ENCODE data around the gene IL22. TPM values are rescaled to one million over a fixed set of nuclear protein-coding genes. Genes with fewer than 3 reads are reported as not detected.

Gene IL22
- total RNA-seq, 1 experiment from 2014 or later: not detected

DNA sequence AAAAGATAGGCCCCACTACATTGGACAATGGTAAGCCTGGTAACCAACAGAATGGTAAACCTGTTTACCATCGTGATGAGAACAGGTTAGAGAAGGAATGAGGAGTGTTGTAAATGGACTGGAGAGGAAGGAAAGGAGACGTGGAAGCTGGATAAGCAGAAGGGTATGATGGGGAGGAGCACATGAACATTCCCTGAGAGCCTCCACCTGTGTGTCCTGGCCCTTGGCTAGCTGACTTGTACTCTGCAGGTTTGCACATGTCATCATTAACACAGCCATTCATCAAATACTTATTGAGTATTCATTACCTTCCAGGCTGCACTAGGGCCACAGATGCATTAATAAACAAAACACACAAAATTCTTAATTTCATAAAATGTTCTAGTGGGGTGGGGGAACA lies 23.4 kb downstream of the IL22 start:
- no peak for DNase-seq (ENCODE audit: low read depth)

GRCh38 chr12:68227356-68227755 lies 26.0 kb downstream of the IL22 start:
- peak; percentile 30 for DNase-seq (ENCODE audit: low read depth)

- no peak for DNase-seq (ENCODE audit: low read depth)
These were observed 27.6 kb downstream of the IL22 start, which contains the start of gene IL26 for GRCh38 chr12:68225576-68226476. Gene IL26 (minus strand): TSS chr12:68225810. CDS start chr12:68225756, 54 bp downstream.

- DNase-seq (ENCODE audit: low read depth): peak; percentile 82
These were observed 28.7 kb downstream of the IL22 start for GRCh38 chr12:68224613-68225285.

DNA sequence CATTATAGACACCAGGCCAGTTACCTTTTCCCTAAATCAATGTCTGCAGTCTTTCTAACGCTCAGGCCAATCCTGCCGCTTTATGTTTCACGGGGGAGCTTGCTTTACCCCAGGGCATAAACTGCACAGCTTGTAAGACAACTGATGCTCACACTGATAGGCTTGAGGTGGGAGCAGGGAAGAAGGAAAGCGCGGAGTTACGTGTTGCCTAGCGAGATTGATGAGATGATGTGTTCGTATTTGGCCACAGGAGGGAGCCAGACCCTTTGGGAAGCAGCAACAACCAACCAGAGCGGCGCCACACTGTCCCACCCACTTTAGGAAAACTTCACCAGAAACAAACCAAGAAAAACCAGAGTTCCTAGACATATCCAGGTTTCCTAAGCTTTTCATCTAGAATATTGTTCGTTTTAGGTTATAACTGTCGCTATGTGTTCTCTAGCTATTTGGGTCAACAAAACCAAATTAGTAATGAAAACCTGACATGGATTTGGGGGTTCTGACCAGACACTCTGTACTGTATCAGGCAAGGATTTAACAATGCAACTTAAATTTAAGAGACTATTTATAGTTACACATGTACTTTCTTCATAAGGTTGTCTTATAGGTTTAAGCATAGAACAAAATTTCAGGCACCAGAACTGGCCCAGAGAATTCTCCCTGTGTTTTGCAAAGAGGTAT lies 30.2 kb downstream of the IL22 start:
- DNase-seq (ENCODE audit: low read depth): peak; percentile 84

DNA sequence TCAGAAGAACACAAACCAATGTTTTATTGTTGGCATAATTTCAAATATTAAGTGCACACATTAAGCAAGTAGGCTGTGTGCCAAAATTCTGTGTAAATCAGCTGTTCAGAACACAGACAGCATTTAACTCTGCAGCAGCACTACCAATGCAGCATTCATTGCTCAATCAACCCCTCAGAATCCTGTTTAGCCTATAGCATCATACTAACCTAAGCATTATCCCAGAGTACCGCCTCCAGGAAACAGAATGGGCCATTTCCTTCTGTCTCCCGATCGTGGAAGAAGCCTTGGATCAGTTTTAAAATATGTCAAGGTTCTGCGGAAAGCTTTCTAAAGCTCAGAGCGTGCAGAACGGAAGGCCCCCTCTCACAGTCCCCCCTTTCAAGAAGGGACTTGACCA lies 31.1 kb downstream of the IL22 start:
- DNase-seq (ENCODE audit: low read depth): no peak

- no peak for DNase-seq (ENCODE audit: low read depth)
These were observed 31.9 kb downstream of the IL22 start for GRCh38 chr12:68221497-68221896.

GRCh38 chr12:68210875-68211274 lies 42.5 kb downstream of the IL22 start:
- no peak for DNase-seq (ENCODE audit: low read depth)

- DNase-seq (ENCODE audit: low read depth): peak; percentile 9
These were observed 44.2 kb downstream of the IL22 start for GRCh38 chr12:68209048-68209728.

DNA sequence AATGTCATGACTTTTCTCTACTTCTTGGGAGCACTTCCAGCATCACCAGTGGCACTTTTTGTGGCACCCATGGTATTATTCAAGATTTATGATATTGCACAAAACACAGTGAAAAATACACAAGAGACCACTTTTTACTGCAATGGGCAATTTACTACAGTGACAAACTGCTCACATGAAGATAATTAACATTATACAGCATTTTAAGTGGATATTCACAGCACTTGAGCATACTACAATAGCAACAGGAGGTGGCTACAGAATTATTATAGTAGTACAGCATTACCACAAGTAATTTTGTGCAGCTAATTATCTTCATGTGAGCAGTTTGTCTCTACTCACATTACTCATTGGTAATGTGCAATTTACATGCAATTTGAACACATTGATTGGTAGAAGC lies 46.1 kb downstream of the IL22 start:
- DNase-seq (ENCODE audit: low read depth): no peak

DNA sequence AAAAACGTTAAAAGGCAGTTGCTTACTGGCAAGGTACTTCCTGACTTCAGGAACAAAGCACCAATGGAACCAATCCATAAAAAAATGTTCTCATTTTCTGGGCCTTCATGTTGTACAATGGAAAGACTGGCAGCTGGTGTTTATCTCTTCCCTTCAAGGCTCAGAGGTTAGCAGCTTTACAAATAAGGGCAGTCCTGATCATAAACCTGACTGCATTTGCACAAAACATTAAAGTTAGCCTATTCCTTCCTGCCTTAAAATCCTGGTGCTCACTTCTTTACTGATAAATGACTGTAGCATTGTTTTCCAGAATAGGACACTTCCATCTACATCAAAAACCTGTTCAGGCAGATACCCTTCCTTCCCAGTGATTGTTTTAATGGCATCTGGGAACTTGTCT lies 47.0 kb downstream of the IL22 start:
- no peak for DNase-seq (ENCODE audit: low read depth)

DNA sequence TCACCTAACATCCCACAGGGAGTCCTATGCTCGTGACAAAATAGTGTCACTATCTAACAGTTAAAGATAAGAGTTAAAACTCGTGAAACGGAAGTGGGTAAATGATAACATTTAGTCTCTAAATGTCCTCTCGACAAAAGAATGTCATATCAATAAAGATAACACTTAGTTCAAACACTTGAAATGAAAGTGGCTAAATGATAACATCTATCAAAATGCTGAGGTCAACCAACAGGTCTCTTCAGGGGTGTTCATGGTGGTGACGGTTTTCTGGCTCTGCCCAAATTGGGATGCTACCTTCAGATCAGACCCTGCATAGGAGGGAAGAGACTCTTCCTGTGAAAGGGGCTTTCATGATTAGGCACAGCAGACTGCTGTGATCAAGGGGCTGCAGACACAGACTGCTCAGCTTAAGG lies 49.9 kb downstream of the IL22 start:
- DNase-seq (ENCODE audit: low read depth): no peak

DNA sequence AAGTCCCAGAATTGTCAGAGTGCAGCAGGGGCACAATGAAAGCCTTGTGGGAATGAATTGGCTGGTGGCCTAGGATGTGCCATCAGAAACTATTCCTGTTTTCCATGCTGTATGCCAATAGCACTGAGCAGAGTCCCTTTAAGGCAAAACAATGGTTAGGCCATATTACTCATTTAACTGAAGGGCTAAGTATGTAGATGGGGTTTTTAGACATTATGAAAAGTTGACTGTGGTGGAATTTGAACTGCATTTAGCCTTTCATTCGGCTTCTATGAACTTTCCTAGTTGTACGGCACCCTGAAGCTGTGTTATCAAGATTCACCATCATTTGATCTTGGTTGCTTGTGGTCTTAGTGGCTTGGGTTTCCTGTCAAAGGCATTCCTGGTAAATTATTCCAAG lies 52.5 kb downstream of the IL22 start:
- DNase-seq (ENCODE audit: low read depth): peak; percentile 94

DNA sequence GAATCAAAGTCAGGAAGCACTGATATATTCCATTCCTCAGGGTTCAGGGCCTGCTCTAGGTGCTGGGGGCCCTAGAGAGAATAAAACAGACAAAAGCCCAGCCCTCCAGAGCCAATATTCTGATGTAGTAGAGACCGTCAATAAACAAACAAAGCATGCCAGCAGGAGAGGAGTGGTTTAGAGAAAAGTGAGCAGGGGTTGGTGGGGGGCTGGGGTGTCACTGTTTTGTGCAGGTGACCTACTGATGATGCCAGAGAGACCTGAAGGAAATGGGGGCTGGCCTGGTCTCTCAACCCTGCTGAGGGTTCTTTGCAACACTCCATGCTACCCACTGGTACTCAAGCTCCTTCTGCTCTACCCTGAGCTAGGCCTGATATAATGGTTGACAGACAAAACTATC lies 54.3 kb downstream of the IL22 start:
- DNase-seq (ENCODE audit: low read depth): no peak

DNA sequence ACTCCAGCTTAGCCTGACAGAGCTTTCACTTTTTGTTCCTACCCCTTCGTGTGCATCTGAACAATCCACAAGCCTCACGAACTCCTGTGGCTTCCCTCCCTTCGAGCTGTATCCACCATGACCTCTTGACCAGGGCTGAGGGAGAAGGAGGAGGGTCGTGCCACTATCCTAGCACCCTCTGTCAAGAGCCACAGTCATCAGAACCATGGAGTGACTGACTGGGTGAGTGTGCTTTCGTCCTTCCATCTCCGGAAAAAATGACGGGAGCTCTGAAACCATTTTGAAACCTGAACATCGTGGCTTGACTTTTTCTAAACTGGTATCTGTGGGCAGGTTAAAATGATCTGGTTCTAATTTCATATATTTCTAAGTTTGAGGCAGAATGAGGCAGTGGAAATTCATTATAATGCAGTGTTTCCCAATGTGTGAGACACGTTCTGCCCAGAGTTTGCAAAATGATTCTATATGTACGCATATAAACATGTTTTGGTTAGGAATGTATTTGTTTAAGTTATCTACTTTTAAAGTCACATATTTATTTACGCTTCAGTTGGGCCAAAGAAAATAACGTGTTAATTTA lies 54.8 kb downstream of the IL22 start:
- no peak for DNase-seq (ENCODE audit: low read depth)

Other genes starting within 250 kb of the IL22 start
- gene IFNG, start 93.9 kb downstream of the IL22 start, total RNA-seq (2014; rRNA removed; shearing (Covaris generic)): not detected in 2 replicates
- gene IL26, start 27.8 kb downstream of the IL22 start, total RNA-seq (2014; rRNA removed; shearing (Covaris generic)): not detected in 2 replicates
- gene MDM1, start 78.8 kb upstream of the IL22 start, total RNA-seq (2014; rRNA removed; shearing (Covaris generic)): 7.6 and 10.1 TPM in 2 replicates

All from M059J (cell line).